IMR-90 (cell line): Measurements from ENCODE around the gene PUS7L. TPM values are rescaled to one million over a fixed set of nuclear protein-coding genes. Genes with fewer than 3 reads are reported as not detected.

Experiments
- ATAC-seq: fragments of 200-7000 bp; cut with Tn5 transposase; 2 replicates; pipeline ENCODE4 v1.9.1; 2020; ENCODE audit warnings: low read depth, mild to moderate bottlenecking, moderate library complexity
- BruUV-seq: library from RNA; stranded (reverse); fragments of 400-500 nt; replicated peaks from 2 replicates; lab custom pipeline; 2021; lab: Mats Ljungman, UMichigan
- CTCF ChIA-PET: fragments of 300-600 bp; formaldehyde crosslinking; extraction: SDS; loops from one replicate; lab custom pipeline; 2021; ENCODE audit warnings: antibody characterized with exemption; lab: Yijun Ruan, JAX
- POLR2A ChIA-PET: fragments of 300-600 bp; sonication (Branson Sonifier 250); formaldehyde crosslinking; loops from one replicate; lab custom pipeline; 2022; ENCODE audit warnings: antibody characterized with exemption; ENCODE audit not compliant: unreplicated experiment; lab: Charles Lee
- DNase-seq: peaks from one replicate; pipeline ENCODE4 v3.0.0; 2013
- H2AFZ ChIP-seq: replicated peaks from 2 replicates; pipeline ENCODE3; 2013; ENCODE audit warnings: low read length, mild to moderate bottlenecking; ENCODE audit not compliant: poor library complexity
- H2AK5ac ChIP-seq: 2 replicates; pipeline ENCODE4 v1.6.1; 2013; ENCODE audit warnings: low read depth, low read length, inconsistent platforms
- H2AK9ac ChIP-seq: replicated peaks from 2 replicates; pipeline ENCODE3; 2013; ENCODE audit warnings: mild to moderate bottlenecking, low read depth, low read length, moderate library complexity; ENCODE audit not compliant: poor library complexity
- H2BK120ac ChIP-seq: 2 replicates; pipeline ENCODE4 v1.6.1; 2013; ENCODE audit warnings: low read depth, low read length, inconsistent platforms
- H2BK15ac ChIP-seq: 3 replicates; pipeline ENCODE4 v1.6.1; 2013; ENCODE audit warnings: low read depth, low read length, inconsistent platforms
- H2BK20ac ChIP-seq: 2 replicates; pipeline ENCODE4 v1.6.1; 2013; ENCODE audit warnings: low read depth, mild to moderate bottlenecking, inconsistent platforms, low read length, moderate library complexity
- H2BK5ac ChIP-seq: 2 replicates; pipeline ENCODE4 v1.6.1; 2013; ENCODE audit warnings: mild to moderate bottlenecking, low read depth, low read length, inconsistent platforms; ENCODE audit not compliant: poor library complexity, severe bottlenecking
- H3K14ac ChIP-seq: replicated peaks from 2 replicates; pipeline ENCODE4 v1.6.1; 2013; ENCODE audit warnings: low read depth, low read length, inconsistent platforms
- H3K18ac ChIP-seq: 2 replicates; pipeline ENCODE4 v1.6.1; 2013; ENCODE audit warnings: low read depth, low read length, control low read depth
- H3K23ac ChIP-seq: 2 replicates; pipeline ENCODE4 v1.6.1; 2013; ENCODE audit warnings: low read depth, low read length, inconsistent platforms
- H3K27ac ChIP-seq: 2 replicates; pipeline ENCODE4 v1.5.1; 2013; ENCODE audit warnings: mild to moderate bottlenecking, control low read depth, low read length; ENCODE audit not compliant: insufficient read depth
- H3K27me3 ChIP-seq: 2 replicates; pipeline ENCODE4 v1.6.1; 2013; ENCODE audit warnings: low read length; ENCODE audit not compliant: control insufficient read depth, insufficient read depth
- H3K36me3 ChIP-seq: 2 replicates; pipeline ENCODE4 v1.6.1; 2013; ENCODE audit warnings: low read length, mixed read lengths; ENCODE audit not compliant: control insufficient read depth, insufficient read depth
- H3K4ac ChIP-seq: 2 replicates; pipeline ENCODE4 v1.6.1; 2013; ENCODE audit warnings: low read depth, low read length, inconsistent platforms
- H3K4me1 ChIP-seq: 2 replicates; pipeline ENCODE4 v1.6.1; 2013; ENCODE audit warnings: low read length, mixed read lengths; ENCODE audit not compliant: control insufficient read depth, insufficient read depth
- H3K4me2 ChIP-seq: 2 replicates; pipeline ENCODE4 v1.6.1; 2013; ENCODE audit warnings: low read depth, mild to moderate bottlenecking, control low read depth, low read length, moderate library complexity
- H3K4me3 ChIP-seq: 2 replicates; pipeline ENCODE4 v1.5.1; 2013; ENCODE audit warnings: low read depth, mild to moderate bottlenecking, control low read depth, low read length, moderate library complexity; ENCODE audit not compliant: insufficient read depth
- H3K56ac ChIP-seq: 2 replicates; pipeline ENCODE4 v1.6.1; 2013; ENCODE audit warnings: low read length, inconsistent platforms; ENCODE audit not compliant: insufficient read depth; ENCODE audit errors: extremely low read depth
- H3K79me1 ChIP-seq, 2 experiments: 2 replicates each; pipeline ENCODE4 v1.6.1; 2013; ENCODE audit warnings: low read length in 2 of 2, inconsistent platforms in 1 of 2, low read depth in 1 of 2
- H3K9ac ChIP-seq: 2 replicates; pipeline ENCODE4 v1.6.1; 2013; ENCODE audit warnings: low read depth, low read length, control low read depth
- H3K9me1 ChIP-seq: 2 replicates; pipeline ENCODE4 v1.6.1; 2013; ENCODE audit warnings: low read length, inconsistent platforms; ENCODE audit not compliant: insufficient read depth
- H3K9me3 ChIP-seq: 2 replicates; pipeline ENCODE4 v1.6.1; 2013; ENCODE audit warnings: low read length; ENCODE audit not compliant: control insufficient read depth, insufficient read depth
- H4K20me1 ChIP-seq: 2 replicates; pipeline ENCODE4 v1.6.1; 2013; ENCODE audit warnings: low read length, inconsistent platforms; ENCODE audit not compliant: insufficient read depth
- H4K5ac ChIP-seq: 2 replicates; pipeline ENCODE4 v1.6.1; 2013; ENCODE audit warnings: mild to moderate bottlenecking, low read depth, low read length, control low read depth
- H4K8ac ChIP-seq, 2 experiments: 2 replicates each; pipeline ENCODE4 v1.6.1; 2013; ENCODE audit warnings: low read depth in 2 of 2, low read length in 2 of 2, control low read depth in 1 of 2, inconsistent platforms in 1 of 2
- H4K91ac ChIP-seq: 2 replicates; pipeline ENCODE4 v1.6.1; 2013; ENCODE audit warnings: low read depth, low read length, inconsistent platforms; ENCODE audit not compliant: insufficient read depth
- CEBPB ChIP-seq: IDR thresholded peaks from 2 replicates; pipeline ENCODE4 v1.6.1; 2012; ENCODE audit warnings: low read depth, low read length, improper control_type of control experiment
- CTCF ChIP-seq: conservative IDR thresholded peaks from 2 replicates; pipeline ENCODE4 v1.5.1; 2012; ENCODE audit warnings: mild to moderate bottlenecking, low read depth, low read length, improper control_type of control experiment
- MAFK ChIP-seq: IDR thresholded peaks from 2 replicates; pipeline ENCODE4 v1.6.1; 2012; ENCODE audit warnings: low read depth, low read length, improper control_type of control experiment
- NFE2L2 ChIP-seq: fragments of 150-350 bp; IDR thresholded peaks from 2 replicates; pipeline ENCODE4 v1.6.1; 2016; ENCODE audit warnings: low read depth, mild to moderate bottlenecking, low read length
- POLR2A ChIP-seq: IDR thresholded peaks from 2 replicates; pipeline ENCODE4 v1.6.1; 2012; ENCODE audit warnings: mild to moderate bottlenecking, low read depth, low read length
- RAD21 ChIP-seq: IDR thresholded peaks from 2 replicates; pipeline ENCODE4 v1.6.1; 2012; ENCODE audit warnings: low read length, improper control_type of control experiment
- RCOR1 ChIP-seq: IDR thresholded peaks from 2 replicates; pipeline ENCODE4 v1.6.1; 2012; ENCODE audit warnings: mild to moderate bottlenecking, low read length, improper control_type of control experiment; ENCODE audit not compliant: insufficient replicate concordance
- WGBS, 2 experiments: methylation state at CpG; one replicate each; pipeline versions ENCODE4 v1.1.5 to v1.1.7; 2013; ENCODE audit warnings: missing lambda C conversion rate in 2 of 2; ENCODE audit not compliant: insufficient read length in 1 of 2; ENCODE audit errors: extremely low coverage in 2 of 2; 5-methylcytosine and 5-hydroxymethylcytosine counted together
- dilution Hi-C: fragments of 300-500 bp; cut with HindIII; formaldehyde crosslinking; loops from one replicate; pipeline ENCODE4 v1.14.3; 2018; ENCODE audit warnings: low sequenced_read_pairs; ENCODE audit not compliant: unreplicated experiment
- in situ Hi-C: fragments of 300-500 bp; cut with MboI; formaldehyde crosslinking; loops from 3 replicates; pipeline ENCODE4 v1.14.3; 2019; ENCODE audit warnings: low sequenced_read_pairs, inconsistent platforms, mixed read lengths
- intact Hi-C: fragments of 100-400 bp; cut with micrococcal nuclease; formaldehyde crosslinking; loops from 2 replicates; pipeline ENCODE4 v1.10.0; 2022
- polyA plus RNA-seq, 3 experiments: library from polyadenylated mRNA; depleted of rRNA; stranded (reverse); fragments of >200 nt; gene quantifications; 2 replicates each; pipeline ENCODE4 v1.2.3, GENCODE V29; 2012; ENCODE audit warnings: low replicate concordance in 1 of 3
- total RNA-seq: library from RNA; depleted of rRNA; stranded (reverse); fragments of >200 nt; gene quantifications from 2 replicates; pipeline ENCODE4 v1.2.3, GENCODE V29; 2012

PUS7L gene
- total and polyA plus RNA-seq, 2 of the 4 experiments (the other 2 are of a cell fraction), result 5.1 to 44.8 TPM

- Histone ChIP-seq H3K27ac (no peak overlapping the region), H3K18ac (no peak overlapping the region), H3K23ac (no peak overlapping the region), H3K14ac (no peak overlapping the region), H3K4me1 (no peaks in the 10 kb centered on the region), H3K9me1 (no peaks in the 10 kb centered on the region), H2AK5ac (no peak overlapping the region), H3K4ac (no peak overlapping the region), H4K91ac (no peak overlapping the region), H4K5ac (no peak overlapping the region), H4K20me1 (no peaks in the 10 kb centered on the region; the same call in 1 of the 2 replicates), H3K79me1 (peaks cover 2 to 6% of the 10 kb centered on the region in 2 experiments; a peak in 2 of 4 replicates), H2BK20ac (no peak overlapping the region), H3K36me3 (peaks cover 15% of the 10 kb centered on the region), H2BK15ac (no peak overlapping the region), H3K56ac (no peak overlapping the region), H4K8ac (no peak overlapping the region), H2BK5ac (no peak overlapping the region), H3K4me2 (no peak overlapping the region), H2BK120ac (no peak overlapping the region), H2AFZ (no peak overlapping the region), H3K27me3 (no peaks in the 10 kb centered on the region), H2AK9ac (no peak overlapping the region), H3K9me3 (no peaks in the 10 kb centered on the region), H3K9ac (no peak overlapping the region), H3K4me3 (no peak overlapping the region)
- in situ Hi-C loops (no loop called here), intact Hi-C loops (no loop called here), dilution Hi-C loops (no loop called here)
- whole genome bisulfite sequencing, 2 experiments, result no CpG with 5 or more reads among the region's 4 CpGs
- peak; percentile 26 for DNase-seq
- no peak for ATAC-seq
- CTCF ChIA-PET, result no interaction called here
- POLR2A ChIA-PET, result no interaction called here
- no peak for TF ChIP-seq RCOR1
- TF ChIP-seq POLR2A, result no peak
- no peak for TF ChIP-seq CEBPB
- no peak for TF ChIP-seq CTCF
- TF ChIP-seq NFE2L2, result no peak
- no peak for TF ChIP-seq MAFK
- TF ChIP-seq RAD21, result no peak
- BruUV-seq, result no TSS peak
Observed at GRCh38 chr12:43797561-43798217, 39.1 kb upstream of the PUS7L start.
